GM10266 (cell line): ENCODE measurements around the gene ACCS.

ENCODE experiments used
- DNase-seq: peaks from one replicate; pipeline ENCODE4 v3.0.0; 2012; ENCODE audit errors: extremely low spot score
- TF ChIP-seq, protein P1 (sequence below): IDR thresholded peaks from 2 replicates; pipeline ENCODE4 v1.5.1; 2012; ENCODE audit warnings: mild to moderate bottlenecking, low read depth; ENCODE audit not compliant: control insufficient read depth, insufficient read depth; ENCODE audit errors: missing control alignments

The ACCS gene

DNA sequence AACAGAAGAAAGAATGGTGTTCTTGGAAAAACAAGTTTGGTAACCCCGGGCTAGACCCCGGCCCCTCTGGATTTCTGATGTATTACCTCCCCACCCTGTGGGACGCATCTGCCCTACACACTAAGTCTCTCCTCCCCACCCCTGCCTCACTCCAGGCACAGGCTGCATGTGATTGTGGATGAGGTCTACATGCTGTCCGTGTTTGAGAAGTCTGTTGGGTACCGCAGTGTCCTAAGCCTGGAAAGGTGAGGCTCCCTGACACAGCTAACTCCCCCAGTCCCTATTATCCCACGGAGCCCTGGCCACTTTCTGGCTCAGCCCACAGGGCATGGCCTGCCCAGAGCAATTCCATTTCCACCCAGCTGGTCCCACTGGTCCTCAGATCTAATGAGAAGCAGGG is 13.3 kb downstream of the ACCS start:
- DNase-seq, result no peak
- TF ChIP-seq, protein P1, sequence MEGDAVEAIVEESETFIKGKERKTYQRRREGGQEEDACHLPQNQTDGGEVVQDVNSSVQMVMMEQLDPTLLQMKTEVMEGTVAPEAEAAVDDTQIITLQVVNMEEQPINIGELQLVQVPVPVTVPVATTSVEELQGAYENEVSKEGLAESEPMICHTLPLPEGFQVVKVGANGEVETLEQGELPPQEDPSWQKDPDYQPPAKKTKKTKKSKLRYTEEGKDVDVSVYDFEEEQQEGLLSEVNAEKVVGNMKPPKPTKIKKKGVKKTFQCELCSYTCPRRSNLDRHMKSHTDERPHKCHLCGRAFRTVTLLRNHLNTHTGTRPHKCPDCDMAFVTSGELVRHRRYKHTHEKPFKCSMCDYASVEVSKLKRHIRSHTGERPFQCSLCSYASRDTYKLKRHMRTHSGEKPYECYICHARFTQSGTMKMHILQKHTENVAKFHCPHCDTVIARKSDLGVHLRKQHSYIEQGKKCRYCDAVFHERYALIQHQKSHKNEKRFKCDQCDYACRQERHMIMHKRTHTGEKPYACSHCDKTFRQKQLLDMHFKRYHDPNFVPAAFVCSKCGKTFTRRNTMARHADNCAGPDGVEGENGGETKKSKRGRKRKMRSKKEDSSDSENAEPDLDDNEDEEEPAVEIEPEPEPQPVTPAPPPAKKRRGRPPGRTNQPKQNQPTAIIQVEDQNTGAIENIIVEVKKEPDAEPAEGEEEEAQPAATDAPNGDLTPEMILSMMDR, result no peak

DNA sequence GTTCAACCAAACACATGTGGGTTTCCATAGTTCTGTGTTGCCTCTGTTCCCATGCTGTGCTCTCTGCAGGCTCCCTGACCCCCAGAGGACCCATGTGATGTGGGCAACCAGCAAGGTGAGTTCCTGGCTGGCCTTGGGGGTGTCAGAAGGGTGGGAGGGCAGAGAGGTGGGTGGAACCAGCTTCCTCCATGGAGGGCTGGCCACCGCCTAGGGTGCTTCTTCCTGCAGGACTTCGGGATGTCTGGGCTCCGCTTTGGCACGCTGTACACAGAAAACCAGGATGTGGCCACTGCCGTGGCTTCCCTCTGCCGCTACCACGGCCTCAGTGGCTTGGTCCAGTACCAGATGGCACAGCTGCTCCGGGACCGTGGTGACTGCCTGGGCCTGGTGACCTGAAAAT is 14.9 kb downstream of the ACCS start:
- TF ChIP-seq, protein P1, result no peak
- DNase-seq, result no peak

DNA sequence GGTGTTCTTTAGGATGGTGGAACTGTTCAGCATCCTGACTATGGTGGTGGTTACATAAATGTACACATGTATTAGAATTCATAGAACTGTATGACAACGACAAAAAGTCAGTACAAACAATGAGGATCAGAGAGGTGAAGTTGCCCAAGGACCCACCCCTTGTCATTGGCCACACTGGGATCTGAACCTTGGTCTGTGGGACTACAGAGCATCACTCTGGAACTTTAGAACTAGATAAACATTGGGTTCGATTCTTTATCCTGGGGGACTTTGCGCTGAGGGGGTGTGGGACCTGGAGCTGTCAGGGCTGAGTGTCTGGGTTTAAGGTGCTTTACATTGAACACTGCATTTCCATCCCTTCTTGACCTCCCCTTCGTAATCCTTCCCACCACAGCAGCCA is 16.6 kb downstream of the ACCS start:
- no peak for DNase-seq
- TF ChIP-seq, protein P1, result no peak

DNA sequence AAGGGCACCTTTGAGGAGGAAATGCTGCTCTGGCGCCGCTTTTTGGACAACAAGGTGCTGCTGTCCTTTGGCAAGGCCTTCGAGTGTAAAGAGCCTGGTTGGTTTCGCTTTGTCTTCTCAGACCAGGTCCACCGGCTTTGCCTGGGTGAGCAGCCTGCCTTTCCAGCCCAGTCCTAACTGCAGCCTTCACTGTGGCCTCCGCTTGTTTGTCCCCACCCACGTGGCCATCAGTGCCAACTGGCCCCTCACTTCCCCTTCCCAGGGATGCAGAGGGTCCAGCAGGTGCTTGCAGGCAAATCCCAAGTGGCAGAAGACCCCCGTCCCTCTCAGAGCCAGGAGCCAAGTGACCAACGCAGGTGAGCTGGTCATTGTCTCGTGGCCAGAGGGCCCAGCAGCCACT is 17.4 kb downstream of the ACCS start:
- no peak for DNase-seq
- TF ChIP-seq, protein P1, result no peak

DNA sequence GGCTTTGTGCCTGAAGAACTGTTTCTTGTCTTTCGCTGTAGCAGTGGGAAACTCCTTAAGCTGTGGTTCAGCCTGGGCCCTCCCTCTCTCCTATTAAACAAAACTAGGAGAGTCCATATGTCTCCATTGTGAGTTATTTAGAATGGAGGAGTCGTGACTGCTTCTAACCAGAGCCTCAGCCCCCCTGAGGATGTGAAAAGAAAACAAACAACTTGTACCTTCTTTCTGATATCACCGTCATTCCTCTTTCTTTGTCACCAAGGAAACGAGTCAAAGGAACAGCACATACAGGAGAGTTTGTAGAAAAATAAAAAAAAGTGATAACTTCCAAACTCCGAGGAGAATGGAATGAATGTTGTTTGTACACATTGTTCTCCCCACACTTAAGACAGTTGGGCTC is 17.8 kb downstream of the ACCS start:
- TF ChIP-seq, protein P1, result no peak

DNA sequence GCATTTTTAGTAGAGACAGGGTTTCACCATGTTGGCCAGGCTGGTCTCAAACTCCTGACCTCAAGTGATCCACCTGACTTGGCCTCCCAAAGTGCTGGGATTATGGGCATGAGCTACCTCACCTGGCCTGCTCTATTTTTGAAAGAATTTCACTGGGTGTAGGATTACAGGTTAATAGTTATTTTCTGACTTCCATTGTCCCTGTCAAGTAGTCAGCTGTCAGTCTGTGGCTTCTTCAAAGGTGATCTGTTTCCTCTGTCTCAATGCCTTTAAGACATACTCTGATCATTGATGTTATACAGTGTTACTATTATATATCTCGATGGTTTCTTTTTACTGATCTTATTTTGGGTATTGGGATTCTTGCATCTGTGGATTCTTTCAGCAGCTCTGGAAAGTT is 19.3 kb downstream of the ACCS start:
- TF ChIP-seq, protein P1, result no peak
- DNase-seq, result no peak

More for the DNA sequence above, 17.8 kb downstream of the ACCS start:
- DNase-seq, result no peak

DNA sequence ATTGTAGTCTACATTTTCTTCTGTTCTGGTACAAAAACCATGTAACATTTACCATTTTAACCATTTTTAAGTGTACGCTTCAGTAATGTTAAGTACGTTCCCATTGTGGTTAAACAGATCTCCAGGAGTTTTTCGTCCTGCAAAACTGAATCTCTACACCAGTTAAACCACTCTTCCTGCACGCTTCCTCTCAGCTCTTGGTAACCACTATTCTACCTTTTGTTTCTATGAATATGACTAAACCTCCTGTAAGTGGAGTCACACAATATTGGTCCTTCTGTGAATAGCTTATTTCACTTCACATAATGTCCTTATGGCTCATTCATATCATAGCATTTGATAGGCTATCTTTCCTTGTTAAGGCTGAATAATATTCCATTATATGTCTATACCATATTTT is 22.3 kb downstream of the ACCS start:
- TF ChIP-seq, protein P1, result no peak
- DNase-seq, result no peak

DNA sequence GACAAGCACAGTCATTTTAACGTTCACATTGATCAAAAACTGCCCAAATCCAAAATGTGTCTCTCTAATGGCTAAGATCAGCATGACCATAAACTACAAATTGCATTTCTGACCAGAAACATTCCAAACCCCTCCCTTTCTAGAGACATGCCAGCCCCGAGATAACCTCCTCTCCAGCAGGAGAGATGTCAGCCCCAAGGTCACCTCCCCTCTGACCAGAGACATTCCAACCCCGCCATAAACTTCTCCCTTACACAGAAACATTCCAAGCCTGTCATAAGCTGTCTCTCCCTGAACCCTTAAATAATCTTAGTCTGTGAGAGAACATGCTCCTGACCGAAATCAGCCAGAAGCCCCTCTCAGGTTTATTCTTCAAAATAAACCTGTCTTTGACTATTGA is 22.8 kb downstream of the ACCS start:
- no peak for DNase-seq
- TF ChIP-seq, protein P1, result no peak
